ENCODE measurements around the gene ORC1. TPM values are rescaled to one million over a fixed set of nuclear protein-coding genes. Genes with fewer than 3 reads are reported as not detected.
A peak's percentile ranks its signal among the peaks of the same experiment; 100 is the strongest.

Gene ORC1
- 1 to 10 TPM; 5.8 to 8.7 (median 8.0) TPM for polyA plus RNA-seq (ENCODE audit: insufficient read length in 3 of 3)
- long read RNA-seq, donor 1, partial matches to known transcripts = 0 of 1 reads
- long read RNA-seq, donor 1, other reads (novel, unspliced or antisense) = 0 of 1 reads
- long read RNA-seq, donor 2 = 0 reads
- long read RNA-seq, donor 3, partial matches to known transcripts = 95 of 102 reads
- long read RNA-seq, donor 3, other reads (novel, unspliced or antisense) = 5 of 102 reads
- long read RNA-seq, donor 4, partial matches to known transcripts = 0 of 1 reads
- long read RNA-seq, donor 4, other reads (novel, unspliced or antisense) = 0 of 1 reads
- long read RNA-seq, donor 5 = 0 reads
- long read RNA-seq, donor 6 = 0 reads
- long read RNA-seq, donor 7, partial matches to known transcripts = 5 of 5 reads
- long read RNA-seq, donor 7, other reads (novel, unspliced or antisense) = 0 of 5 reads
- long read RNA-seq, donor 8 = 0 reads
- long read RNA-seq, donor 9 = 0 reads
- long read RNA-seq, donor 10, partial matches to known transcripts = 47 of 67 reads
- long read RNA-seq, donor 10, other reads (novel, unspliced or antisense) = 19 of 67 reads
- long read RNA-seq, donor 11 = 0 reads
- long read RNA-seq, donor 12 = 0 reads
- long read RNA-seq, donor 13 = 0 reads
- long read RNA-seq, donor 14 = 0 reads
- long read RNA-seq, donor 15 = 0 reads
- long read RNA-seq, donor 16, partial matches to known transcripts = 5 of 9 reads
- long read RNA-seq, donor 16, other reads (novel, unspliced or antisense) = 0 of 9 reads

DNA sequence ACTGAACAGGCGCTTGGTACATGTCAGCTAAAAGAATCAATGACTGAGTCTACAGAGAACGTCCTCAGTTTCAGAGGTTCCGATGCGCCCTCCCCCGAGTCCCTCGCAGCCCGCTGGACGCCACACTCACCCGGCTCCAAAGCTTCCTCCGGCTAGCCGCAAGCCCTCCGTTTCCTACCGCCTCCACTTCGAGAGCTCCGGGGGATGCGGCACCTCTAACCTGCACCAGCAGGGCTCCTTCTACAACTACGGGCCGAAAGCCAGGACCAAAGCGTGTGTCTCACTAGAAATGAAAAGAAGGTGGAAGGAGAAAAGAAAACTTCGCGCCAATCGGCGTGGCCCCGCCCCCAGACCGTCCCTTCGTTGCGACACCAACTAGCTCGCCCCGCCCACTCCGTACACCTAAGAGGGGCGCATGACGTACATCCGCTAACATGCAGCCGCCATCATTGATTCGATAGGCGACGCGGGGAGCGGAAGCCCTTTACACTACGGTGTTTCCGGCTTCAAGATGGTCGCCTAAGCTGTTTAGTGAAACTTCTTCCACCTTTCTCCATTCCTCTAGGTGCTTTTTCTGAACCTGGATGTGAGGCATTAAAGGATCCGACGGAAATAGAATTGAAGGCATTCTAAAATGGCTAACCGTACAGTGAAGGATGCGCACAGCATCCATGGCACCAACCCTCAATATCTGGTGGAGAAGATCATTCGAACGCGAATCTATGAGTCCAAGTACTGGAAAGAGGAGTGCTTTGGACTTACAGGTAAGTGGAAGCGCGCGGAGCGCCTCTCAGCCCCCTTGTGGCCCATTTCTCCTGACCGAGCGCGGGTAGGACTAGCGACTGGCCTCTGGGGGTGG is at the start of gene ORC1, which contains the start of gene PRPF38A:
Gene ORC1 (minus strand): TSS at position 308 of the 859 bp plus-strand sequence. CDS start 2,200 bp downstream, outside the sequence.
Gene PRPF38A (plus strand): TSS at position 487 of the 859 bp plus-strand sequence. CDS start 148 bp downstream, at position 635.
- DNase-seq (ENCODE audit: extremely low read depth in 1 of 11, low read depth in 9 of 11, low spot score in 4 of 11) = peak; percentile 90 to 98 (median 96)

- no peak for DNase-seq (ENCODE audit: extremely low read depth in 1 of 11, low read depth in 9 of 11, low spot score in 4 of 11)
Observed at GRCh38 chr1:52444463-52444862, 40.2 kb upstream of the ORC1 start.

DNA sequence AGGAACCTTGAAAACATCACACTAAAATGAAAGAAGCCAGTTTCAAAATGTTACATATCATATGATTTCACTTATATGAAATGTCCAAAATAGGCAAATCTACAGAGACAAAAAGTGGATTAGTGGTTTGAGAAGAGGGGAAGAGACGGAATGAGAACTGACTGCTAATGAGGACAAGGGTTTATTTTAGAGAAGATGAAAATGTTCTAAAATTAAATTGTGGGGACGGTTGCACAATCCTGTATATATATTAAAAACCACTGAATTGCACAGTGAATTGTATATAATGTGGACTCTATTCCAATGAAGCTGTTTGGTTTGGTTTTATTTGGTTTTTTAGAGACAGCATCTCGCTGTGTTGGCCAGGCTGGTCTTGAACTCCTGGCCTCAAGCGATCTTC is 35.8 kb upstream of the ORC1 start:
- no peak for DNase-seq (ENCODE audit: extremely low read depth in 1 of 11, low read depth in 9 of 11, low spot score in 4 of 11)

GRCh38 chr1:52436817-52437216 is 32.6 kb upstream of the ORC1 start:
- DNase-seq (ENCODE audit: extremely low read depth in 1 of 11, low read depth in 9 of 11, low spot score in 4 of 11) = no peak

DNA sequence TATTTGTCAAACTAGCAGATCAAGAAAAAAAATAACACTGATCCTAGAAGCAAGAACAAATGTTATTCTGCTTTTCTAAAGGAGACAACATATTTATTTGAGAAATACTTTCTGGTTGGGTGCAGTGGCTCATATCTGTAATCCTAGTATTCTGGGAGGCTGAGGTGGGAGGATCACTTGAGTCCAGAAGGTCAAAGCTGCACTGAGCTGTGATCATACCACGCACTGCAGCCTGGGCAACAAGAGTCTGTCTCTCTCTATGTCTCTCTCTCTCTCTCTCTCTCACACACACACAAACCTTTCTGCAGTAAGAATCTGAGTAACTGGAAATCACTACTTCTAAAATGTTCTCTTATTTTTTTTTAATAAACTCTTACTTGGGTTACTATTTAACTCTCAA is 31.4 kb upstream of the ORC1 start:
- DNase-seq (ENCODE audit: extremely low read depth in 1 of 11, low read depth in 9 of 11, low spot score in 4 of 11) = peak in 1 of 11 donors; percentile 7

DNA sequence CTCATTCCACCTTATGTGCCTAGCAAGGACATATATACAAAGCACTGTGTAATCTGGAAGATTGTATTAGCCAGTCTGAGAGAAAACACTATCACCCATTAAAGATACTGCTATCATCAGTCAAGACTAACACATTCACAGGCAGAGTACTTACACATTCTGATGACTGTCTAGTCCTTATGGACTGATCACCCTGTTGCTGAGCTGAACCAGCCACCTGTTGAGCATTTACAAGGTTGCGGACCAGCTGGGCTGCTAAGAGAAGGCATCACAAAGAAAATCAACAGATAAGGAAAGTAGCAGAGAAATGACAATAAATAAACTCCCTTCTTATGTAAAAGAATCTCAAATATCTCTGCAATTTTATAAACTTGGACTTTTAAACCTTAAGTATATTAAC is 31.0 kb upstream of the ORC1 start:
- no peak for DNase-seq (ENCODE audit: extremely low read depth in 1 of 11, low read depth in 9 of 11, low spot score in 4 of 11)

- no peak for DNase-seq (ENCODE audit: extremely low read depth in 1 of 11, low read depth in 9 of 11, low spot score in 4 of 11)
Observed at GRCh38 chr1:52432807-52433206, 28.6 kb upstream of the ORC1 start.

- DNase-seq (ENCODE audit: extremely low read depth in 1 of 11, low read depth in 9 of 11, low spot score in 4 of 11) = no peak
Observed at GRCh38 chr1:52427152-52427551, 22.9 kb upstream of the ORC1 start.

- DNase-seq (ENCODE audit: extremely low read depth in 1 of 11, low read depth in 9 of 11, low spot score in 4 of 11) = no peak
Observed at GRCh38 chr1:52426371-52426770, 22.1 kb upstream of the ORC1 start.

DNA sequence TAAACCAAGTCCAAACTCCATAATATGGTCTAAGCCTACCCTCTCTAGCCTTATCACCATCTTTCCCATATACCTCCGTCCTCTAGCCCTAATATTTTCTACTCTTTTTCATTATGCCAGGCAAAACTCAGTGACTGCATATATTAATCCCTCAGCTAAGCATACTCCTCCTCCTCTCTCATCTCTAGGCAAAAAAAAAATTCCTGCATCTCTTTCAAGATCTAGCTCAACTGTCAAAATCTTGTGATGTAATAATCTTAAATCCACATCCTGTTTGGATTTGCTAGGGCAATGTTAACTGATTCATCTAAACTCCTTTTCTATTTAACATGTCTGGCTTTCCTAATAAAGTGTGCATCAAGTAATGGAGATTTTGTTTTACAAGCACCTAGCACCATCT is 20.6 kb upstream of the ORC1 start:
- no peak for DNase-seq (ENCODE audit: extremely low read depth in 1 of 11, low read depth in 9 of 11, low spot score in 4 of 11)

GRCh38 chr1:52424231-52424636 is 20.0 kb upstream of the ORC1 start:
- no peak for DNase-seq (ENCODE audit: extremely low read depth in 1 of 11, low read depth in 9 of 11, low spot score in 4 of 11)

- DNase-seq (ENCODE audit: extremely low read depth in 1 of 11, low read depth in 9 of 11, low spot score in 4 of 11) = no peak
Observed at GRCh38 chr1:52423771-52424170, 19.5 kb upstream of the ORC1 start.

DNA sequence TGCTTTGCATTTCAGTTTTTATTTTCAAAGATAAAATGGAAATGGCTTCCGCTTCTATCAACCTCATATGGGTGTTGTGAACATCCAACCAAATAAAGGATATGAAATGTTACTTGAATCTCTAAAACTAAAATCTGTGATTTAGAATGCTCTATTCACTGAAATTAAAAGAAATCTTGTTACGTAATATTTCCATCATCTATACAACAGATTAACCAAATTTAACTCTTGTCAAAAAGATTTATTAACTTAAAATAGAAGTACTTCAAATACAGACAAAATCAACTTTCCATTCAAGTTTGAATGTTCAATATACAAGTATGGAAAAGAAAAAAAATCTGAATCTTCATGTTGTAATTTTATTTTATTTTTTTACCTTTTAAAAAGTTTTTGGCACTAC is 18.8 kb upstream of the ORC1 start:
- no peak for DNase-seq (ENCODE audit: extremely low read depth in 1 of 11, low read depth in 9 of 11, low spot score in 4 of 11)

GRCh38 chr1:52420713-52421112 is 16.5 kb upstream of the ORC1 start:
- no peak for DNase-seq (ENCODE audit: extremely low read depth in 1 of 11, low read depth in 9 of 11, low spot score in 4 of 11)

DNA sequence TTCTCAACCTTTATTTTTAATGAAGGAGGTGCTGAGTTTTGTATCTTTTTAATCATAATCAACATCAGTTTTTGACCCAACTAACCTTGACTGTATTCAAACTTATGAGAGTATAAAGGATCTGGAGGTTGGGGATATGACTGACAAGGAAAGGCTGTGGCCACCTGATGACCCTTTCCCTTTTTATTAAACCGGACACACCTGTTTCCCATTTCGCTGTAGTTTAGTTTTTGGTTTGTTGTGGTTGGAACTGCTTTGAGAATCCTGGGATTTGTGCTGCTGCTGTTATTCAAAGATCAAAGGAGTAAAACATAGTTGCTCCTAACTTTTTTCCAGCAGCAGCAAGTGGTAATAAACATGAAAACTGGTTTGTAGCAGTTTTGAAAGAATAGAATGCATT is 12.6 kb upstream of the ORC1 start:
- DNase-seq (ENCODE audit: extremely low read depth in 1 of 11, low read depth in 9 of 11, low spot score in 4 of 11) = no peak

- no peak for DNase-seq (ENCODE audit: extremely low read depth in 1 of 11, low read depth in 9 of 11, low spot score in 4 of 11)
Observed at GRCh38 chr1:52414942-52415341, 10.7 kb upstream of the ORC1 start.

DNA sequence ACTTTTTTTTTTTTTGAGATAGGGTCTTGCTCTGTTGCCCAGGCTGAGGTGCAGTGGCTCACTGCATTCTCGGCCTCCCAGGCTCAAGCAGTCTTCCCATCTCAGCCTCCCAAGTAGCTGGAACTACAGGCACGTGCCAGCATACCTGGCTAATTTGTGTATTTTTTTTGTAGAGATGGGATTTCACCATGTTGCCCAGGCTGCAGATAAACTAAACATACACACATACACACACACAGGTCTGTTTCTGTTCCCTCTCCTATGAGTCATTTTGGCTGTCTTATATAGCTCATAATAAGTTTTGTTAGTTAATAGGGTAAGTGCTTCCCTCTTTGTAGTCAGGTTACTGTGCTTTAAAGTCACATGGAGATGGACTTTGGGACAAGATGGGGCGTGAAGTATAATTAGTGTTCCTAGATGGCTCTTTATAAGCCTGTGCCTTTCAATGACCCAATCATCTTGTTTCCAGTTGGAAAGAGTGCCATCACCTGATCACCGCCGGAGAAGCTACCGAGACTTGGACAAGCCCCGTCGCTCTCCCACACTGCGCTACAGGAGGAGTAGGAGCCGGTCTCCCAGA is 9.3 kb upstream of the ORC1 start:
- no peak for DNase-seq (ENCODE audit: extremely low read depth in 1 of 11, low read depth in 9 of 11, low spot score in 4 of 11)

GRCh38 chr1:52404975-52405338 is 734 bp upstream of the ORC1 start:
- no peak for DNase-seq (ENCODE audit: extremely low read depth in 1 of 11, low read depth in 9 of 11, low spot score in 4 of 11)

DNA sequence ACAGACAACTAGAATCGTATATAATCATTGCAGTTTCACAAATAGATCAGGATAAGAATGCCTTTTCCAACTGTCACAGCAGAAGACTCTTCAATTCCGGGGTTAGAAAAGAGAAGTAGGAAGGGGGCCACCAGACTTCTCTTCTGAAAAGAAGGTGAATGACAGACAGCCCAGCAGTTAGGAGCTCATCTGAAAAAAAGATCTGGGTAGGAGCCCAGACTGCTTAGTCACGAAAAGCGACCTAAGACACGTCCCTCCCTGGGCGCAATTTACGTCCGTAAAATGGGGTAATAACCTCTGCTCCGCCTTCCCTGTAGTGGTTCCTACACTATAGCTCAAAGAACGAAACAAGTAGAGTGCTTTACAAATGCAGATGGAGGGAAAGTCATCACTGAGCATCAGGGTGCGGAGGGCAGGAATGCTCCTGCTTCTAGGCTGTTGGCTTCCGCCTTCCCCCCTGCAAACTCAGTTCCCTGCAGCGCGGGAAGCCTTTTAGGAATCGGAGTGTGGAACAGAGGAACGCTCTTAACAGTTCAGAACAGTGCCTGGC is 582 bp downstream of the ORC1 start:
- peak in 5 of 11 donors; percentile 1 to 11 (median 7) for DNase-seq (ENCODE audit: extremely low read depth in 1 of 11, low read depth in 9 of 11, low spot score in 4 of 11)
